K562 (cell line): ENCODE measurements around the gene SFXN5. TPM values are rescaled to one million over a fixed set of nuclear protein-coding genes. Genes with fewer than 3 reads are reported as not detected.

Experiments
- ATAC-seq: fragments of 200-7000 bp; cut with Tn5 transposase; 3 replicates; pipeline ENCODE4 v1.9.1; 2020; ENCODE audit warnings: moderate library complexity
- BruUV-seq: library from RNA; stranded (reverse); fragments of 400-500 nt; replicated peaks from 2 replicates; lab custom pipeline; 2021; lab: Mats Ljungman, UMichigan
- CTCF ChIA-PET: fragments of 300-600 bp; formaldehyde crosslinking; extraction: SDS; loops from one replicate; lab custom pipeline; 2021; ENCODE audit warnings: low intra/inter-chr PET ratio; lab: Yijun Ruan, JAX
- POLR2A ChIA-PET: fragments of 300-600, 350-650 bp; sonication (Branson Sonifier 250); formaldehyde crosslinking; extraction: SDS; loops from one replicate; lab custom pipeline; 2021; ENCODE audit warnings: antibody characterized with exemption, inconsistent platforms; lab: Yijun Ruan, JAX
- DNase-seq, 4 experiments: peaks; one replicate each; pipeline versions ENCODE4 v3.0.0 to v3.0.0-alpha.2; 2011 to 2018; ENCODE audit warnings: low spot score in 3 of 4, mixed read lengths in 3 of 4; ENCODE audit errors: extremely low read depth in 1 of 4
- FAIRE-seq: peaks from 2 replicates; lab custom pipeline; 2011; peaks lifted over from hg19 to GRCh38; lab: Jason Lieb, UNC
- H2AFZ ChIP-seq: 2 replicates; pipeline ENCODE4 v1.6.0; 2011; ENCODE audit warnings: low read depth, low read length, control low read depth, inconsistent platforms
- H3K27ac ChIP-seq: fragments of 200-600 bp; 3 replicates; pipeline ENCODE4 v1.8.0; 2011; ENCODE audit warnings: low read depth, mild to moderate bottlenecking, control low read depth, inconsistent platforms, low read length, moderate library complexity, mixed read lengths; ENCODE audit errors: extremely low read depth
- H3K27me3 ChIP-seq, 2 experiments: fragments of 300-600 bp in 1 of 2; 2 replicates in 1 of 2; 3 replicates in 1 of 2; pipeline versions ENCODE4 v1.6.0 to v1.8.0; 2011; ENCODE audit warnings: inconsistent platforms in 2 of 2, low read length in 2 of 2, mild to moderate bottlenecking in 1 of 2, mixed read lengths in 1 of 2, moderate library complexity in 1 of 2; ENCODE audit not compliant: control insufficient read depth in 2 of 2, insufficient read depth in 2 of 2
- H3K36me3 ChIP-seq: fragments of 300-600 bp; 3 replicates; pipeline ENCODE4 v1.8.0; 2011; ENCODE audit warnings: mild to moderate bottlenecking, low read length, inconsistent platforms; ENCODE audit not compliant: control insufficient read depth, insufficient read depth
- H3K4me1 ChIP-seq, 2 experiments: fragments of 200-600 bp in 1 of 2; replicated peaks in 1 of 2; 2 replicates in 1 of 2; 3 replicates in 1 of 2; pipeline versions ENCODE4 v1.5.1 to v1.8.0; 2011; ENCODE audit warnings: inconsistent platforms in 2 of 2, low read length in 2 of 2, mild to moderate bottlenecking in 1 of 2, mixed read lengths in 1 of 2, moderate library complexity in 1 of 2; ENCODE audit not compliant: control insufficient read depth in 2 of 2, insufficient read depth in 2 of 2
- H3K4me2 ChIP-seq: 2 replicates; pipeline ENCODE4 v1.6.1; 2011; ENCODE audit warnings: low read length, control low read depth, inconsistent platforms, mixed read lengths; ENCODE audit not compliant: insufficient read depth
- H3K4me3 ChIP-seq: fragments of 200-600 bp; sonication (generic), shearing (Covaris generic); 2 replicates; pipeline ENCODE4 v1.5.1; 2016; ENCODE audit warnings: control low read depth, inconsistent platforms
- H3K79me2 ChIP-seq: fragments of 200-600 bp; 3 replicates; pipeline ENCODE4 v1.8.0; 2011; ENCODE audit warnings: low read length, inconsistent platforms; ENCODE audit not compliant: control insufficient read depth, insufficient read depth
- H3K9ac ChIP-seq, 2 experiments: 2 replicates each; pipeline versions ENCODE4 v1.6.0 to v1.6.1; 2011; ENCODE audit warnings: low read depth in 2 of 2, low read length in 2 of 2, control low read depth in 1 of 2, inconsistent platforms in 1 of 2, mild to moderate bottlenecking in 1 of 2, mixed read lengths in 1 of 2; ENCODE audit not compliant: insufficient read depth in 1 of 2
- H3K9me1 ChIP-seq: one replicate; pipeline ENCODE4 v1.6.0; 2011; ENCODE audit warnings: inconsistent platforms, mild to moderate bottlenecking, low read length, moderate library complexity; ENCODE audit not compliant: control insufficient read depth, insufficient read depth
- H3K9me3 ChIP-seq: replicated peaks from 2 replicates; pipeline ENCODE4 v1.5.1; 2011; ENCODE audit warnings: low read depth, low read length, inconsistent platforms; ENCODE audit not compliant: control insufficient read depth, insufficient read depth
- H4K20me1 ChIP-seq: replicated peaks from 2 replicates; pipeline ENCODE4 v1.6.1; 2011; ENCODE audit warnings: low read length, inconsistent platforms, mixed read lengths; ENCODE audit not compliant: control insufficient read depth, insufficient read depth
- E2F5 ChIP-seq: sonication (generic); formaldehyde crosslinking; IDR thresholded peaks from 2 replicates; pipeline ENCODE4 v1.8.0; 2022; ENCODE audit warnings: mild to moderate bottlenecking, missing genetic modification reagents
- HCFC1 ChIP-seq: IDR thresholded peaks from 2 replicates; pipeline ENCODE4 v1.6.1; 2012; ENCODE audit warnings: low read depth, low read length, improper control_type of control experiment
- IFI16 ChIP-seq: fragments of 250-450 bp; sonication (Bioruptor Pico); IDR thresholded peaks from 2 replicates; pipeline ENCODE4 v2.1.2; 2022; ENCODE audit warnings: mild to moderate bottlenecking, inconsistent platforms
- NFYB ChIP-seq: IDR thresholded peaks from 2 replicates; pipeline ENCODE4 v1.6.1; 2011; ENCODE audit warnings: mild to moderate bottlenecking, moderate library complexity; ENCODE audit not compliant: insufficient read length; ENCODE audit errors: extremely low read depth
- PYGO2 ChIP-seq: fragments of 450-650 bp; IDR thresholded peaks from 2 replicates; pipeline ENCODE4 v1.6.1; 2016; ENCODE audit warnings: mild to moderate bottlenecking, missing genetic modification characterization, moderate library complexity, missing compliant biosample characterization
- SMC3 ChIP-seq: conservative IDR thresholded peaks from 2 replicates; pipeline ENCODE4 v1.6.1; 2011; ENCODE audit warnings: low read depth, low read length, improper control_type of control experiment; ENCODE audit not compliant: insufficient read depth
- ZNF134 ChIP-seq: fragments of 250-450 bp; sonication (Bioruptor Pico); conservative IDR thresholded peaks from 2 replicates; pipeline ENCODE4 v1.4.0; 2020
- ZNF830 ChIP-seq: fragments of 250-450 bp; sonication (Bioruptor Pico); IDR thresholded peaks from 2 replicates; pipeline ENCODE4 v1.5.0; 2021; ENCODE audit warnings: mild to moderate bottlenecking
- WGBS: fragments of 100-300 bp; shearing (Covaris generic); methylation state at CpG from one replicate; pipeline ENCODE4 v1.1.6; 2016; ENCODE audit warnings: low coverage, mixed read lengths; ENCODE audit not compliant: insufficient coverage; ENCODE audit errors: missing lambda C conversion rate; 5-methylcytosine and 5-hydroxymethylcytosine counted together
- in situ Hi-C: fragments of 300-500 bp; cut with MboI; formaldehyde crosslinking; loops from 4 replicates; pipeline ENCODE4 v1.15.0; 2018; ENCODE audit warnings: inconsistent platforms, mixed read lengths
- intact Hi-C: fragments of 100-400 bp; cut with micrococcal nuclease; formaldehyde crosslinking; loops from 2 replicates; pipeline ENCODE4 v1.14.2; 2022
- polyA plus RNA-seq, 8 experiments: library from polyadenylated mRNA; depleted of rRNA in 4 of 8; stranded (reverse) in 5 of 8; unstranded in 3 of 8; fragments of >200 nt; fragmentation: Nextera tagmentation in 2 of 8; fragmentation: Illumina TruSeq in 1 of 8; extraction: Ambion mirVana in 2 of 8; extraction: Trizol in 1 of 8; gene quantifications; 2 replicates each; pipeline versions ENCODE4 v1.2.1 to v1.2.3, GENCODE V29; 2011 to 2014; ENCODE audit warnings: inconsistent platforms in 1 of 8, missing spikeins in 1 of 8
- total RNA-seq, 7 experiments: library from RNA; depleted of rRNA in 6 of 7; stranded (reverse); fragments of >200 nt in 6 of 7; fragmentation: Illumina TruSeq in 2 of 7; extraction: Trizol in 2 of 7; gene quantifications; 2 replicates each; pipeline versions ENCODE4 v1.2.1 to v1.2.3, GENCODE V29; 2011 to 2021; ENCODE audit warnings: low replicate concordance in 1 of 7

The SFXN5 gene
- total and polyA plus RNA-seq, 9 of the 15 experiments (the other 6 are each of a cell fraction or from before 2014, with no cell fraction given): 8.3 to 22.6 (median 16.0) TPM

- Histone ChIP-seq H3K4me3 (no peak overlapping the region), H3K27me3 (no peaks in the 10 kb centered on the region), H3K4me2 (no peak overlapping the region), H4K20me1 (no peaks in the 10 kb centered on the region; the same call in 1 of the 2 replicates), H3K9me1 (no peaks in the 10 kb centered on the region), H2AFZ (no peak overlapping the region), H3K9me3 (no peaks in the 10 kb centered on the region), H3K4me1 (peaks cover 9 to 12% of the 10 kb centered on the region in 2 experiments; a peak in 4 of 5 replicates), H3K36me3 (peaks cover 12% of the 10 kb centered on the region; the same call in 1 of the 3 replicates), H3K79me2 (no peaks in the 10 kb centered on the region), H3K27ac (no peak overlapping the region), H3K9ac (no peak overlapping the region)
- ChIA-PET CTCF (no interaction called here), POLR2A (interaction anchor here (0.7 to 1.2 kb wide), 4 partner anchors 9 to 203 kb away, joined by 3 to 4 read pairs (median 3); partner anchors contain the start of genes CCT7 and SFXN5)
- no peak for ATAC-seq
- 64% methylated on average over 8 of the region's 10 CpGs for WGBS
- no peak for FAIRE-seq
- intact Hi-C loops (no loop called here), in situ Hi-C loops (no loop called here)
- DNase-seq: no peak
- BruUV-seq: no TSS peak
- TF ChIP-seq E2F5 (CRISPR knock-in tag): no peak
- no peak for TF ChIP-seq HCFC1
- no peak for TF ChIP-seq PYGO2 (tag)
- no peak for TF ChIP-seq SMC3
- TF ChIP-seq IFI16: no peak
- no peak for TF ChIP-seq ZNF134 (CRISPR knock-in tag)
- TF ChIP-seq ZNF830 (CRISPR knock-in tag): no peak
- no peak for TF ChIP-seq NFYB
Observed at GRCh38 chr2:73031725-73032701, 39.5 kb downstream of the SFXN5 start.
